HL-60/S4 treated with retinoic acid at 250 ng/mL for 4 days and 3 days (cell line): ENCODE results near the gene SNRPA.
"Not testable (repeated sequence)": the region's sequence is repeated elsewhere in the genome, so short reads cannot be mapped to it uniquely, and the experiment has no call there.

ENCODE experiments used
- in situ Hi-C: fragments of 300-500 bp; cut with MboI; formaldehyde crosslinking; loops from 2 replicates; pipeline ENCODE4 v1.7.0; 2022; ENCODE audit warnings: low sequenced_read_pairs

Gene SNRPA

GRCh38 chr19:40811478-40812341 is 60.7 kb downstream of the SNRPA start:
- in situ Hi-C loops = no loop called here

- in situ Hi-C loops = not testable (repeated sequence)
Measured at GRCh38 chr19:40812571-40812970, 61.6 kb downstream of the SNRPA start.

- in situ Hi-C loops = no loop called here
Measured at GRCh38 chr19:40813182-40813581, 62.2 kb downstream of the SNRPA start.
